GM12872 (cell line): Measurements from ENCODE around the gene FXYD6.

Source experiments
- CTCF ChIP-seq: IDR thresholded peaks from 3 replicates; pipeline ENCODE4 v1.5.1; 2011; ENCODE audit warnings: low read depth, mild to moderate bottlenecking, low read length, moderate library complexity; ENCODE audit not compliant: insufficient read depth

The FXYD6 gene

GRCh38 chr11:117831661-117832415, 44.6 kb downstream of the FXYD6 start:
- TF ChIP-seq CTCF, result no peak

GRCh38 chr11:117830674-117831351, 45.6 kb downstream of the FXYD6 start:
- no peak for TF ChIP-seq CTCF

GRCh38 chr11:117830072-117830471, 46.4 kb downstream of the FXYD6 start:
- TF ChIP-seq CTCF, result no peak

- no peak for TF ChIP-seq CTCF
Observed at GRCh38 chr11:117829369-117829725, 47.1 kb downstream of the FXYD6 start.

DNA sequence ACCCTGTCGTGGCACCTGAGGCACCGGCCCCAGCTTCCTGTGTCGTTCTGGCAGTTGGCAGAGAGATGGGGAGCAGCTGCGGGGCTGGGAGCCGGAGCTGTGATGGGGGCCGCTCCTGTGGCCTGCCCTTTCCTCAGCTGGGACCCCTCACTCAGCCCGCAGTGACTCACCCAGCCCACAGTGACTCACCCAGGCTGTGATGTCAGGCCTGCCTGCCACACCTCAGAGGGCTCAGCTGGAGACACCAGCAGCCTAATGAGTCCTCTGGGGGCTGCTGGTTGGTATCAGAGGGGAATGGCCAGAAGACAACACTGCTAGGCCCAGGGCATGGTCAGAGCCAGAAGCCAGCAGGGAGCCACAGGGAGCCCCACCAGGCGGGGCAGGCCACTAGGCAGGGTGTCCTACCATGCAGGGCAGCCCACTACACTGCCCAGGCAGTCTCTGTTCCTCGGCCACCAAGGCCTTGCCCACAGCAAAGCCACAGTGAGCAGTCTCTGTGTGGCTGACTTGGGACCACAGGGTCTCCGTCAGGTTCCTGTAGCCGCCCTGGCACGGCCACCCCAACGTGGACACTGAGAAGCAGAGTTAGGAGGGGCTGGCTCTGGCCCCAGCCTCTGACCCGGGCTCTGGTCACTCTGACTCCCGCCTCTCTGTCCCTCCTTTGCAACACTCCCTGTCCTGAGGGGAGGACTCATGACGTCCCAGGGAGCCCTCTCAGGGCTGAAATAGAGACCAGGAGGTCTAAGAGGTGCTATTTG, 47.7 kb downstream of the FXYD6 start:
- TF ChIP-seq CTCF, result no peak

- TF ChIP-seq CTCF, result no peak
Observed at GRCh38 chr11:117827521-117828511, 48.6 kb downstream of the FXYD6 start.

- TF ChIP-seq CTCF, result no peak
Observed at GRCh38 chr11:117826832-117827231, 49.6 kb downstream of the FXYD6 start.
